Measurements from ENCODE around the gene TAF12.
"Not testable (repeated sequence)": the region's sequence is repeated elsewhere in the genome, so short reads cannot be mapped to it uniquely, and the experiment has no call there.

TAF12 gene, protein sequence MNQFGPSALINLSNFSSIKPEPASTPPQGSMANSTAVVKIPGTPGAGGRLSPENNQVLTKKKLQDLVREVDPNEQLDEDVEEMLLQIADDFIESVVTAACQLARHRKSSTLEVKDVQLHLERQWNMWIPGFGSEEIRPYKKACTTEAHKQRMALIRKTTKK

DNA sequence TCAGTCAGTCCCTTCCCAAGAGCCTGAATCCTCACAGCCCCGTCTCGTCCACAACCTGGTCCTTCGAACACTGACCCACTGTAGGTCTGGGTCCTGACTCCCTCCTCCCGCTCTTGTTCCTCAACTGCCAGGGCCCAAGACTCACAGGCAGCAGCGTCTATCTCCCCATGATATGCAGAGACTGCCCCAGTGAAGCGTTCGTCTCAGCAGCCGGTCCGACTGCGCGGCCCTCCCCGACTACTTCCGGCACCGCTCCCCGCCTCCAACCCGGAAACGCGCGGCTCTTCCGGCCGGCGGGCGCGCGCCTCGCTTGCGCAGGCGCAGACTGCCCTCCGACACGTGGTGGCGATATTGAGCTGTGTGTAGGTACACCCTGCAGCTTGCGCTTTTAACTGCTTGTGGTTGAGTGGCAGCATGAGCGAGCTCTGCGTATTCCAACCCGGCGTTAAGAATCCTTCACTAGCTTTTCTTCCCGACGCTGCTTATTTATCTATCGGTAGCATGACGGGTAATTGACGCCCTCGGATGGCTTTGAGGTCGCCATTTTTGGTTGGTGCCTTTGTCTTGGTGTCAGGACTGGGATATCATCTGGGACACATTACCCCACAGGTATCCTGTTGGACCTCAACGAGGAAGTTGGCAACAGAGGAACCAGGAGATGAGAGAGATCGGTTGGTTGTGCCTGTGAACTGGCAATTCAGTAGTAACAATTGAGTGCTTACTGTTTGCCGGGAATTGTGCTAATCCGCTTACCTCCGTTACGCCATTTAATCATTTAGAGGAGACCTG is at the start of gene TAF12:
Gene TAF12 (minus strand): TSS at position 221 of the 789 bp plus-strand sequence. CDS start 20,986 bp downstream, outside the sequence.
- peak; percentile 97 for DNase-seq

DNA sequence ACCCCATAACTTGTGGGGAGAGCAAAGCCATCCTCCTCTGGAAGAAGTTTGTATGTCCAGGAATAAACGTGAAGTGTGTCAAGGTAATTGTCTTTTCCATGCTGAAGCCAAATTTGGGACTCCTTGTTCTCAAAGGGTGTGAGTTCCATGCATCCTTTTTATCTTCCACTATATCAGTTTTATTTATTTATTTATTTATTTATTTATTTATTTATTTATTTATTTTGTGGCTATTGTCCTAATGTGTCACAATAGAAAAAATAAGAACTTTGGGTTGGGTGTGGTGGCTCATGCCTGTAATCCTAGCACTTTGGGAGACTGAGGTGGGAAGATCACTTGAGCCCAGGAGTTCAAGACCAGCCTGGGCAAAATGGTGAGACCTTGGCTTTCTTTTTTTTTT is 48.8 kb upstream of the TAF12 start:
- DNase-seq, result not testable (repeated sequence)

DNA sequence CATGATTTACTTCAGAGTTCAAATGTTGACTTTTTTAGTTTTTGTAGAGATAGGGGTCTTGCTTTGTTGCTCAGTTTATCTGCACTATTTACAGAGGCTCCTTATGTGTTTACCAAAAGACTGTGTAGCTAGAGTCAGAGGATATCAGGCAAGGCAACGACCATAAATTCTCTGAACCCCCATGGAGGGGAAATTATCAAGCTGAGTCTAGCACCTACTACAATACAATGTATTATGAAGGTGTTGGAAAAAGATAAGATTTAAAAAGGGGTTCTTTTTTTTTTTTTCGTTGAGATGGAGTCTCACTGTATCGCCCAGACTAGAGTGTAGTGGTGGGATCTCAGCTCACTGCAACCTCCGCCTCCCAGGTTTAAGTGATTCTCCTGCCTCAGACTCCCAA is 42.1 kb upstream of the TAF12 start:
- no peak for DNase-seq

DNA sequence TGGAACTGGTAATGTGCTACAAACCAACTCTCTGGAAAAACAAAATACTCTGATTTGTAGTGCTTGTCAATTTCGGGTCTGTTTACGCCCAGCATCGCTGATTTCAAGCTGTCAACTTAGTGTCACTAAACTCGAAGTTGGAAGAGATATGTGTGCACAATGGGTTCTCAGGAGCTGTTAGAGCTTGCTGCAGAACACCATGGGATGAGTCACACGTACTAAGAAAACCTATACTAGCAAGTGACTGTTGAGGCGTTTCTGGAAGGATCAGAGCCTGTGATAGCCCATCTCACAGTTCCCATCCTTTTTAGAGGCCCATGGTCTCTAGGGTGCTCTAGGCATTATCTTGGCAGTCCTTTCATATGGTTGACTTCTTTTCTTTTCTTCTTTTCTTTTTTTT is 40.0 kb upstream of the TAF12 start:
- no peak for DNase-seq

DNA sequence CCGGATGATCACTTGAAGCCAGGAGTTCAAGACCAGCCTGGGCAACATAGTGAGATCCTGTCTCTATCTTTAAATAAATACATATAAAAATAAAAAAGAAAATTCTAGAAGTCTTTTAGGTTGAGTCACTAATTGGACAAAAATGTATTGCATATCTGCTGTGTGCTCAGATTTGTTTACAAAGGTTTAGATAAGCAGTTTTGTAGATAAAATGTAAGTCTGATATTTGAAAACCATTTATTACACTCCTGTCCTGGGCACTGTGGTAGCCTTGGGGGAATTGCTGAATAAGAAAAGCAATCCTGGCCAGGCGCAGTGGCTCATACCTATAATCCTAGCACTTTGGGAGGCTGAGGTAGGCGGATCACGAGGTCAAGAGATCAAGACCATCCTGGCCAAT is 37.3 kb upstream of the TAF12 start:
- no peak for DNase-seq

DNA sequence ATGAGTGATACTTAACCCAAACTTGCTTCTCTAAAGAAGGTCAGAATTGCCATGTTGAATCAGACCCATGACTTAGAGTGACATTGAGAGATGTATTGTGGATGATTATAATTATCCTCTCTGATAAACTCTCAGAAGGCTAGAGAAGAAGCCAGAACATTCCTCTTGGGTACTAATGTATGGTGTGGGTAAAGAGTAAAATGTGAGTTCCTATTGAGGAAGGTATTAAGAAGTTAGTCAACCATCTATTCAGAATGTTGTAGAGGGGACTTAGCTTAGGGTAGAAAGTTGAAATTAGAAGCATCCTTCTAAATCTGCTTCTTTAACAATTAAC is 33.0 kb upstream of the TAF12 start:
- no peak for DNase-seq

DNA sequence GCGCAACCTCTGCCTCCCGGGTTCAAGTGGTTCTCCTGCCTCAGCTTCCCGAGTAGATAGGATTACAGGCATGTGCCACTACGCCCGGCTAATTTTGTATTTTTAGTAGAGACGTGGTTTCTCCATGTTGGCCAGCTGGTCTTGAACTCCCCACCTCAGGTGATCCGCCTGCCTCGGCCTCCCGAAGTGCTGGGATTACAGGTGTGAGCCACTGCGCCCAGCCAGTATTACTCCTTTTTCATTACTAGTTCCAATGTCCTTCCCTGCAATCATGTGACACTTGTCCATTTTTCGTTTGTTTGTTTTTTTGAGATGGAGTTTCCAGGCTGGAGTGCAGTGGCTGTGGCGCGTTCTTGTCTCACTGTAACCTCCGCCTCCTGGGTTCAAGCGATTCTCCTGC is 30.1 kb upstream of the TAF12 start:
- not testable (repeated sequence) for DNase-seq

DNA sequence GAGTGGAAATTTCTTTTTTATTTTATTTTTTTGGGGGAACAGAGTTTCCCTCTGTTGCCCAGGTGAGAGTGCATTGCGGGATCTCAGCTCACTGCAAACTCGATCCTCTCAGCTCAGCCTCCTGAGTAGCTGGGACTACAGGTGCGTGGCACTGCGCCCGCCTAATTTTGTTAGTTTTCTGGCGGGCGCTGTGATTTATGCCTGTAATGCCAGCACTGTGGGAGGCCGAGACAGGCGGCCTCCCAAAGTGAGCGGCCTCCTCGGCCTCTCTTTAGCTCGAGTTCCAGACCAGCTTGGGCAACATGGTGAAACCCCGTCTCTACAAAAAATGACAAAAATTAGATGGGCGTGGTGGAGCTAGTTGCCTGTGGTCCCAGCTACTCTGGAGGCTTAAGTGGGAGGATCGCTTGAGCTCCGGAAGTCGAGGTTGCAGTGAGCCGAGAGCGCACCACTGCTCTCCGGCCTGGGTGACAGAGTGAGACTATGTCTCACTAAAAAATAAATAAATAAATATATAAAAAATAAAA is 28.4 kb upstream of the TAF12 start:
- DNase-seq, result no peak

DNA sequence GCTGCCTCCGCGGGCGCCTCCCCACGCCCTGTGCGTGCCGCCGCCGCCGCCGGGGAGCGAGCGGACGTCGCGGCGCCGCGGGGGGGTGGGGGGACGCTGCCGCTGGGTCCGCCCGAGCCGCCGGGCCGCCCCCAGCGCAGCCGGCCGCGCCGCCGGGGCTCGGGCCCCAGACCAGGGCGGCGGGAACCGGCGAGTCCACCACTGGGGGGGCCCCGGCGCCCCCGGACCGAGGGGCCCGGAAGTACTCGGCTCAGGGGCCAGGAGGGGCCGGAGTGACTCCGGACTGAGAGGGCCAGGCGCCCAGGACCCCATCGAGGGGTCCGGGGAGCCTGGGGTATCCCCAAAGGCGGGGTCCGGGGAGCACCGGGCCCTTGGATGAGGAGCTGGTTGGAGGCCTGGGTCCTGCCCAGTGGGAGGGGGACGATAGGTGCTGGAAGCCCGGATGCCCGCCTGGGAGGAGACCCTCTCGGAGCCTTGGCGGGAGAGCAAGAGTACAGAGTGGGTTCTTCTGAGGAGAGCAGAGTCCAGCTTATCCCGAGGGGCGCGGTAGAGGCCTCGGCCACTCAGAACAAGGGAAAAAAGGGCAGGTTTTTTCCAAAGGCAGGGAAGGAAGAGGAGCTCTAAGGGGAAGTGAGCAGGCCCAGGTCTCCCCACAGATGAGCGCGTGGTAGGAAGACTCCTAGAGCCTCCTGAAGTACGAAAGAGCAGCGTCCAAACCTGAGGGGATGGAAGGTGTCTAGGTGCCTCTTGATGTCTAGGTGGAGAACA is 26.3 kb upstream of the TAF12 start:
- peak; percentile 67 for DNase-seq

DNA sequence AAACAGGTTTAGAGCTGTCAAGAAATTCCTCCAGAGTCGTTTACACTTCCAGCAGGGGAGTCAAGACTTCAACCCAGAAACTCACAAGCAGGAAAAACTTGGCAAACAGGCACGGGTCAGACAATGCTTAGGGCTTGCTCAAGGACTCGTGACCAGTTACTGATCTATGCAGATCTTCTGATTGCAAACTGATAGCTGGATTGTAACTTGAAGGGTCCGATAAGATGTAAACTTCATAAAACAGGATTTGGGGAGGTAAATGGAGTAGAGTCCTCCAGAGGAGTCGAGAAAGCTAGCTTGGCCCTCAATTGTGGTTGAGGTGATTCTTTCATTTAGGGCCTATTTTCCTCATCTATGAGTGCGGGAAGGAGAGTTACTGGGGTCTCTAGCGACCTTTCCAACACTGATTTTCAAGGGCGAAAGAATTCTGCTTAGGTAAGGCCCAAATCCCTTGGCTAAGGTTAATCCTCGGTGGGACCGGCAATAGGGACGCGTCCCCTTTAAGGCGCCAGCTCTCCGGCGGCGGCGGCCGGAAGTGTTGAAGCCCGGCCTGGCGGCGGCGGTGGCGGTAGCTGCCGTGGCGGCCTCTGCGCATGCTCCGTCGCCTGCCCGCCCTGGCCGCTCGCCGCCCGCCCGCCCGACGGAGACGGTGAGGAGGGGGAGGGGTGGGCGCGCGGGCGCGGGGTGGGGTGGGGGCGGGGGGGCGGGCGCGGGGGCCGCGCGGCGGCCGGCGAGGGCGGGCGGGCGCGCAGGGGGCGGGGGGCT is 25.5 kb upstream of the TAF12 start, which contains the start of gene GMEB1:
Gene GMEB1 (plus strand): TSS at position 594 of the 765 bp plus-strand sequence. CDS start 14,829 bp downstream, outside the sequence.
- peak; percentile 97 for DNase-seq

DNA sequence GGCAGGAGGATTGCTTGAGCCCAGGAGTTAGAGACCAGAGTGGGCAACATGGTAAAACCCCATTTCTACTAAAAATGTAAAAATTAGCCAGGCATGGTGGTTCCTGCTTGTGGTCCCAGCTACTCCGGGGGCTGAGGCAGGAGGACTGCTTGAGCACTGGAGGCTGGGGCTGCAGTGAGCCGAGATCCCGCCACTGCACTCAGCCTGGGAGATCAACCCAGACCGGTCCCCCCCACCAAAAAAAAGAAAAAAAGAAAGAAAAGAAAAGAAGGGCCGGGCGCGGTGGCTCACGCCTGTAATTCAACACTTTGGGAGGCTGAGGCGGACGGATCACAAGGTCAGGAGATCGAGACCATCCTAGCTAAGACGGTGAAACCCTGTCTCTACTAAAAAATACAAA is 23.9 kb upstream of the TAF12 start:
- no peak for DNase-seq

DNA sequence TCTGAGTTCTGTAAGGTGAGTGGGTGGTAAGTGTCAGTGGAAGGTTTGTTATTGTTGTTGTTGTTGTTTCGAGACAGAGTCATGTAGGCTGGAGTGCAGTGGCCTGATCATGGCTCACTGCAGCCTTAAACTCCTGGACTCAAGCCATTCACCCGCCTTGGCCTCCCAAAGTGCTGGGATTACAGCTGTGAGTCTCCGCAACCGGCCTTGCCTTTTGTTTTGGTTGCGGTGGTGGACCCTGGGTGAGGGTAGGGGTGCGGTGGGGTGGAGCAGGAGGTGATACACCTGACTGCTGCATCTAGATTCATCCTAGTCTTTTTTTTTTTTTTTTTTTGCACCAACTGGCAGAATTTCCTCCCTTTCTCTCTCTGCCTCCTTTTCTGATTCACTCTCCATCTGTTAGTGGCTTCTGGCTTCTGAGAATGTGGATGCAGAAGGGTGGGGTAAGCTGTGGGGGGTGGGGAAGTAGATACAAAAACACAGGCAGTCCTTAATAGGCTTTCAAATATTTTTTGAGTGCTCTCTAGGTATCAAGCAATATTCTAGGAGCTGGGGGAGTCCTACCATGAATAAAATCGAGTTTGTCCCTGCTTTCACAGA is 21.1 kb upstream of the TAF12 start:
- DNase-seq, result peak; percentile 76

DNA sequence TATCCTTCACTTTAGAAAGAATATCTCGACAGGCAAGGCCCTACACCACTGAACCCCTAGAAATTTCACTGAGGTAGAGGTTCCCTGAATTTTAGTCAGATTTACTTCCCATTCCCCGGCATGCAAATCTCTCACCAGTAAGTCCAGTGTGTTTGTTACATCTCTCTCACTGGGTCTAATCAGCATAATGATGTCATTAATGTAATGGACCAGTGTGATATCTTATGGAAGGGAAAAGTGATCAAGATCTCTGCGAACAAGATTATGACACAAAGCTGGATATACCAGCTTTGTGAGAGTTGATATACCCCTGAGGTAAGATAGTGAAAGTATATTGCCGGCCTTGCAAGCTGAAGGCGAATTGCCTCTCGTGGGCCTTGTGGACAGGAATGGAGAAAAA is 13.5 kb upstream of the TAF12 start:
- peak; percentile 45 for DNase-seq

DNA sequence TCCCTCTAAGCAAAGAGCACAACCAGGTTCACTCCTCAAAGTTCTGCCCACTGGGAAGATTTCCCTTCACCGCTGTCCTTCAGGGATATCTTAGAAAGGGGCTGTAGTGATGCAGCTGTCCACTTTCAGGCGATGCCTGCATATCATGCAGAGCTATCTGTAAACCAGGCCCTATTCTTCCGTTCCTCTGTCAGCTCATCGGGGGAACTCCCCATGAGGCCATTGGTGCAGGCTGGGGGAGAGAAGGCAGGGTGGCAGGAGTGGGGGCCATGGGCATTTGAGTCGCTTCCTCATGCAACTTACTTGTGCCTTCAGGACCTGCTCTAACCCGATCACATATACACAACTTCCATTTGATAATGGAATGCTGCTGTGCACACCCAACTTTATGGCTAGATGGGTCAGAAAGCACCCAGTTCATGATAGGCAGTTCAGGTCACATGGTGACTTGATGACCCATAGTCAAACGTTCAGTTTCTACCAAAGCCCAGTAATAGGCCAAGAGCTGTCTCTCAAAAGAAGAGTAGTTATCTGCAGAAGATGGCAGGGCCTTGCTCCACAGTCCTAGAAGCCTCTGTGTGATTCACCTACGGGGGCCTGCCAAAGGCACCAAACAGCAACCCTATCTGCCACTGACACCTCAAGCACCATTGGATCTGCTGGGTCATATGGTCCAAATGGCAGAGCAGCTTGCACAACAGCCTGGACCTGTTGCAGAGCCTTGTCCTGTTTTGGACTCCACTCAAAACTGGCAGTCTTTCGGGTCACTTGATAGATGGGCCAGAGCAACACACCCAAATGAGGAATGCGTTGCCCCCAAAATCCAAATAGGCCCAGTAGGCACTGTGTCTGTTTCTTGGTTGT is 12.8 kb upstream of the TAF12 start:
- DNase-seq, result not testable (repeated sequence)

DNA sequence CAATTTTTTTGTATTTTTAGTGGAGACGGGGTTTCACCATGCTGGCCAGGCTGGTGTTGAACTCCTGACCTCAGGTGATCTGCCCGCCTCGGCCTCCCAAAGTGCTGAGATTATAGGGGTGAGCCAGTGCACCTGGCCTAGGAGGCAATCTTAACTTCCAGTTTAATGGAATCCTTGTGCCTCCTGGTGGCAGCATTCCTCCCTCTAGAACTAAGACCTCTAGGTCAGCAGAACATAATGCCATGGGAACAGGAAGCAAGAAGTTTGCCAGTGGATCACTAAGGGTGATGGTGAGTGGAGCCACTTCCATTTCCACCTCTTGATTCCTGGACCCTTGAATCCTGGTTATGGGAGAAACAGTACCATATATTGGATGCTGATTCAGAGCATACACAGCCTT is 11.0 kb upstream of the TAF12 start:
- peak; percentile 63 for DNase-seq

DNA sequence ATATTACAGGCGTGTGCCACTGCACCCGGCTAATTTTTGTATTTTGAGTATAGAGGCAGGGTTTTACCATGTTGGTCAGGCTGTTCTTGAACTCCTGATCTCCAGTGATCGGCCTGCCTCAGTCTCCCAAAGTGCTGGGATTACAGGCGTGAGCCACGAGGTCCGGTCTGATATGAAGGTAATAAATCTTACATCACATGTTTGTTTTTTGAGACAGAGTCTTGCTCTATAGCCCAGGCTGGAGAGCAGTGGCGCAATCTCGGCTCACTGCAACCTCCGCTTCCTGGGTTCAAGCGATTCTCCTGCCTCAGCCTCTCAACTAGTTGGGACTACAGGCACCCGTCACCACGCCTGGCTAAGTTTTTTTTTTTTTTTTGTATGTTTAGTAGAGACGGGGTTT is 10.2 kb upstream of the TAF12 start:
- not testable (repeated sequence) for DNase-seq

DNA sequence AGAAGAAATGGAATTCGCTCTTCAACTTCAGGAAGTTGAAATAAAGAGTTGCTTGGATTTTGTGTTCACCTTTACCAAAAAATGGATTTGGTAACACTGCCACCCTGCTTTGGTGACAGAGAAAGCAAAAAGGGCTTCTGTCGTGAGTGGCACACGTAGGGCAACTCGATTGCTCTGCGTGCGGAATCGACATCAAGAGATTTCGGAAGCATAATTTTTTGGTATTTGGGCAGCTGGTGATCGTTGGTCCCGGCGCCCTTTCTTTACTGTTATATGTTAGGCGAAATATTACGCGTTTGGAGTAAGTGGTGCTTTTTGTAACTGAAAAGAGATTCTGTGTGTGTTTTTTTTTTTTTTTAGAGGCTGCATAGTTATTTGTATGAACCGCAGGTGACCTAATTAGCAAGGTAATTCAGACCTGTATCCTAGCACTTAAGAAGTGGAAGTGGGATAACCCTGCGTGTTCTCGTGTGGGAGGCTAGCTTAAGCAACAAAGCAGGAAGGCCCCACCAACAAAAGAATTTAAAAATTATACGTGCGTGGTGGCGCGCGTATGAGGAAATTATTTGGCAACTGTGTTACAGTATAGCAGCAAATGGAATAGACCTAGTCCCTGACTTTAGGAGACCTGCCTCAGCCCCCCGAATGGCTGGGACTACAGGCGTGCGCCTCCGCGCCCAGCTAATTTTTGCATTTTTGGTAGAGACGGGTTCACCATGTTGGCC is 5.8 kb upstream of the TAF12 start, which contains the start of gene RNU11:
Gene RNU11 (plus strand): TSS at position 127 of the 725 bp plus-strand sequence.
- peak; percentile 99 for DNase-seq

DNA sequence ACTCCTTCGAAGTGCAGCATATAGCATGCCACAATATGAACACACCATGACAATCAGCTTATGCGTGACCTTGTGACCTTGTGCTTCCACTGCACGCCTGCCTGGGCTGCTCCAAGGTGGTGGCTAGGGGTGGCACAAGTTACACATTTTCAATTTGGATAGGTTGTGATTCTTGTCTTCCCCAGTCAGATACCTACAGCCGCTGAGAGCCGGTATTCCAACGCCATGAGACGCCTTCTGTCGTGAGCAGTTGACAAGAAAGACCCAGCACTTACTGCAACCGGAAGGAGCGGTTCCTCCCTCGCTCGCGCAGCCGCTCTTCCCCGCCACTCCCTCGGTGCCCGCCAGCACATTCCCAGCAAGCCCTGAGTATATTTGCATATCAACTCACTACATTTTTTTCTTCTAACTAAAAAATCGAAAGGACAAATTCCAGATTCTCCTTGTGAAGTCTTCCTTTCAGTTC is 5.2 kb upstream of the TAF12 start:
- DNase-seq, result peak; percentile 97

DNA sequence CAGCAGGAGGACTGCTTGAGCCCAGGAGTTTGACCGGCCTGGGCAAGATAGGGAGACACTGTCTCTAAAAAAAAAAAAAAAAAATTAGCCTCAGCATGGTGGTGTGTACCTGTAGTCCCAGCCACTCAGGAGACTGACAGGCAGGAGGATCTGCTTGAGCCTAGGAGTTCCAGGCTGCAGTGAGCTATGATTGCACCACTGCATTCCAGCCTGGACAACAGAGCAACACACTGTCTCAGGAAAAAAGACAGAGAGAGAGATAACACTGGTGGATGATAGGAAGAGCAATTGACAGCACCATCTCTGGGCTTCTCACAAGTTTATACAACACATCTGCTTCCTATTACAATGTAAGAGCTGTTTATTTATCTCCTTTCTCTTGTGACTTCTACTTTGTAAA is 3.2 kb upstream of the TAF12 start:
- DNase-seq, result no peak

DNA sequence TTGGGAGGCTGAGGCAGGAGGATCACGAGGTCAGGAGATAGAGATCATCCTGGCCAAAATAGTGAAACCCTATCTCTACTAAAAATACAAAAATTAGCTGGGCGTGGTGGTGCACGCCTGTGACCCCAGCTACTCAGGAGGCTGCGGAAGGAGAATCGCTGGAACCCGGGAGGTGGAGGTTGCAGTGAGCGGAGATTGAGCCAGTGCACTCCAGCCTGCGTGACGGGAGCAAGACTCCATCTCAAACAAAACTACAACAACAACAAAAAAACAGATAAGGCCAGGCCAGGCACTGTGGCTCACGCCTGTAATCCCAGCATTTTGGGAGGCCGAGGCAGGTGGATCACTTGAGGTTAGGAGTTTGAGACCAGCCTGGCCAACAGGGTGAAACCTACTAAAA is 2.5 kb upstream of the TAF12 start:
- not testable (repeated sequence) for DNase-seq

Data from NCI-H82 (cell line).